HCT116 (cell line): ENCODE results near the gene TRAK1. TPM values are rescaled to one million over a fixed set of nuclear protein-coding genes. Genes with fewer than 3 reads are reported as not detected.

ENCODE experiments used
- ATAC-seq: fragments of 200-7000 bp; cut with Tn5 transposase; 2 replicates; pipeline ENCODE4 v1.9.1; 2020; ENCODE audit warnings: mild to moderate bottlenecking, moderate library complexity
- BruUV-seq: library from RNA; stranded (reverse); fragments of 400-500 nt; replicated peaks from 2 replicates; lab custom pipeline; 2021; lab: Mats Ljungman, UMichigan
- CTCF ChIA-PET: fragments of 300-600 bp; sonication (Branson Sonifier 250); formaldehyde crosslinking; loops from one replicate; lab custom pipeline; 2021; ENCODE audit warnings: antibody characterized with exemption; lab: Charles Lee
- POLR2A ChIA-PET: fragments of 300-600, 350-600 bp; sonication (Branson Sonifier 250); formaldehyde crosslinking; loops from one replicate; lab custom pipeline; 2021; ENCODE audit warnings: antibody characterized with exemption; lab: Charles Lee
- RAD21 ChIA-PET, 2 experiments: fragments of 300-600 bp; sonication (Branson Sonifier 250); formaldehyde crosslinking; loops; one replicate each; lab custom pipeline; 2023; ENCODE audit warnings: low total read pairs in 2 of 2; ENCODE audit not compliant: uncharacterized antibody in 2 of 2, unreplicated experiment in 2 of 2, low non-redundant PET in 1 of 2; lab: Charles Lee
- DNase-seq: peaks from one replicate; pipeline ENCODE4 v3.0.0-alpha.2; 2010; ENCODE audit warnings: low read depth, low spot score
- H2AFZ ChIP-seq: fragments of 200-600 bp; shearing (Covaris generic), sonication (generic); 2 replicates; pipeline ENCODE4 v1.6.1; 2017; ENCODE audit warnings: low read depth, mixed run types, mixed read lengths, antibody characterized with exemption, low read length; ENCODE audit not compliant: poor library complexity, severe bottlenecking
- H3K27ac ChIP-seq: 2 replicates; pipeline ENCODE4 v1.5.1; 2012; ENCODE audit warnings: low read depth, low read length
- H3K27me3 ChIP-seq: fragments of 200-600 bp; sonication (generic); 2 replicates; pipeline ENCODE4 v1.6.1; 2016; ENCODE audit warnings: mixed run types, low read length, mixed read lengths; ENCODE audit not compliant: insufficient read depth
- H3K36me3 ChIP-seq, 2 experiments: fragments of 200-500 bp in 1 of 2; fragments of 200-600 bp in 1 of 2; sonication (Bioruptor generic) in 1 of 2; sonication (generic) in 1 of 2; 2 replicates each; pipeline versions ENCODE4 v1.5.1 to v1.6.1; 2014 to 2016; ENCODE audit warnings: low read length in 2 of 2, inconsistent platforms in 1 of 2, mixed read lengths in 1 of 2, mixed run types in 1 of 2; ENCODE audit not compliant: insufficient read depth in 2 of 2, control insufficient read depth in 1 of 2
- H3K4me1 ChIP-seq, 2 experiments: fragments of 200-600 bp in 1 of 2; sonication (generic) in 1 of 2; 2 replicates each; pipeline versions ENCODE4 v1.5.1 to v1.6.1; 2012 to 2017; ENCODE audit warnings: low read length in 2 of 2, inconsistent platforms in 1 of 2, mild to moderate bottlenecking in 1 of 2, mixed read lengths in 1 of 2, mixed run types in 1 of 2, moderate library complexity in 1 of 2; ENCODE audit not compliant: insufficient read depth in 2 of 2, control insufficient read depth in 1 of 2
- H3K4me2 ChIP-seq: fragments of 200-600 bp; sonication (generic); 2 replicates; pipeline ENCODE4 v1.6.1; 2017; ENCODE audit warnings: mixed run types, low read length, mixed read lengths
- H3K4me3 ChIP-seq, 2 experiments: fragments of 200-600 bp in 1 of 2; sonication (generic) in 1 of 2; replicated peaks in 1 of 2; 2 replicates each; pipeline ENCODE4 v1.5.1; 2011 to 2016; ENCODE audit warnings: low read length in 2 of 2, control low read depth in 1 of 2, low read depth in 1 of 2, mild to moderate bottlenecking in 1 of 2, mixed read lengths in 1 of 2, mixed run types in 1 of 2
- H3K79me2 ChIP-seq: fragments of 200-600 bp; sonication (generic); 2 replicates; pipeline ENCODE4 v1.6.1; 2017; ENCODE audit warnings: mild to moderate bottlenecking, mixed run types, low read length, moderate library complexity, mixed read lengths; ENCODE audit not compliant: insufficient read depth
- H3K9ac ChIP-seq: fragments of 200-600 bp; sonication (generic); 2 replicates; pipeline ENCODE4 v1.6.1; 2016; ENCODE audit warnings: low read length, mixed read lengths
- H3K9me2 ChIP-seq: fragments of 200-600 bp; sonication (generic), shearing (Covaris generic); 2 replicates; pipeline ENCODE4 v1.6.1; 2017; ENCODE audit warnings: mixed run types, mild to moderate bottlenecking, moderate library complexity; ENCODE audit not compliant: insufficient read depth
- H3K9me3 ChIP-seq, 2 experiments: fragments of 200-500 bp in 1 of 2; fragments of 200-600 bp in 1 of 2; sonication (Bioruptor generic) in 1 of 2; sonication (generic) in 1 of 2; 2 replicates each; pipeline ENCODE4 v1.6.1; 2014 to 2017; ENCODE audit warnings: low read length in 2 of 2, mixed read lengths in 2 of 2, inconsistent platforms in 1 of 2, low read depth in 1 of 2, mild to moderate bottlenecking in 1 of 2, mixed run types in 1 of 2, moderate library complexity in 1 of 2; ENCODE audit not compliant: control insufficient read depth in 1 of 2, insufficient read depth in 1 of 2
- H4K20me1 ChIP-seq: fragments of 200-600 bp; sonication (generic), shearing (Covaris generic); 2 replicates; pipeline ENCODE4 v1.6.1; 2017; ENCODE audit warnings: mixed run types, mild to moderate bottlenecking, moderate library complexity; ENCODE audit not compliant: insufficient read depth
- CBX3 ChIP-seq: IDR thresholded peaks from 2 replicates; pipeline ENCODE4 v1.6.1; 2012; ENCODE audit warnings: low read depth
- ELF1 ChIP-seq: IDR thresholded peaks from 2 replicates; pipeline ENCODE4 v1.6.1; 2012; ENCODE audit warnings: low read depth, borderline replicate concordance
- FOSL1 ChIP-seq: IDR thresholded peaks from 2 replicates; pipeline ENCODE4 v1.6.1; 2012; ENCODE audit warnings: low read depth
- JUND ChIP-seq: IDR thresholded peaks from 2 replicates; pipeline ENCODE4 v1.6.1; 2012
- POLR2AphosphoS5 ChIP-seq: IDR thresholded peaks from 2 replicates; pipeline ENCODE4 v1.6.1; 2011; ENCODE audit warnings: mild to moderate bottlenecking, low read depth, low read length, moderate library complexity
- RAD21 ChIP-seq: IDR thresholded peaks from 2 replicates; pipeline ENCODE4 v1.6.1; 2012; ENCODE audit warnings: low read depth, mild to moderate bottlenecking
- SIN3A ChIP-seq: IDR thresholded peaks from 2 replicates; pipeline ENCODE4 v1.6.1; 2012; ENCODE audit warnings: low read depth
- SP1 ChIP-seq: IDR thresholded peaks from 2 replicates; pipeline ENCODE4 v1.6.1; 2012; ENCODE audit warnings: low read depth
- SRF ChIP-seq: IDR thresholded peaks from 2 replicates; pipeline ENCODE4 v1.6.1; 2012; ENCODE audit warnings: low read depth
- TCF7L2 ChIP-seq: IDR thresholded peaks from 2 replicates; pipeline ENCODE4 v1.7.0; 2011; ENCODE audit warnings: borderline replicate concordance, inconsistent platforms; ENCODE audit not compliant: insufficient read depth, insufficient read length; ENCODE audit errors: extremely low read depth
- YY1 ChIP-seq: IDR thresholded peaks from 2 replicates; pipeline ENCODE4 v1.6.1; 2011; ENCODE audit warnings: low read length, low read depth, moderate library complexity, mild to moderate bottlenecking; ENCODE audit not compliant: insufficient replicate concordance; ENCODE audit errors: extremely low read depth
- ZFX ChIP-seq: fragments of 450-650 bp; IDR thresholded peaks from 2 replicates; pipeline ENCODE4 v1.6.1; 2017
- ZNF274 ChIP-seq: fragments of 200-500 bp; sonication (Bioruptor generic); IDR thresholded peaks from 2 replicates; pipeline ENCODE4 v1.6.1; 2014; ENCODE audit warnings: mild to moderate bottlenecking, low read depth, low read length, inconsistent platforms
- intact Hi-C: fragments of 100-400 bp; cut with micrococcal nuclease; formaldehyde crosslinking; loops from 2 replicates; pipeline ENCODE4 v1.10.0; 2022
- total RNA-seq: library from RNA; stranded (reverse); gene quantifications from one replicate; pipeline ENCODE4 v1.2.1, GENCODE V29; 2021; ENCODE audit not compliant: unreplicated experiment
- TF ChIP-seq, protein P1 (sequence below), 3 experiments: fragments of 200-600 bp in 1 of 3; sonication (generic) in 1 of 3; IDR thresholded peaks in 2 of 3; conservative IDR thresholded peaks in 1 of 3; 2 replicates each; pipeline ENCODE4 v1.5.1; 2012 to 2017; ENCODE audit warnings: low read depth in 2 of 3, low read length in 2 of 3, antibody characterized with exemption in 1 of 3, borderline replicate concordance in 1 of 3, control low read depth in 1 of 3, mild to moderate bottlenecking in 1 of 3, mixed read lengths in 1 of 3, mixed run types in 1 of 3, moderate library complexity in 1 of 3; ENCODE audit not compliant: insufficient read depth in 1 of 3
- TF ChIP-seq, protein P2 (sequence below): IDR thresholded peaks from 2 replicates; pipeline ENCODE4 v1.6.1; 2012
- TF ChIP-seq, protein P3 (sequence below): IDR thresholded peaks from 2 replicates; pipeline ENCODE4 v1.6.1; 2012; ENCODE audit warnings: low read depth

TRAK1 gene
- total RNA-seq, 1 experiment from 2014 or later: 25.9 TPM

DNA sequence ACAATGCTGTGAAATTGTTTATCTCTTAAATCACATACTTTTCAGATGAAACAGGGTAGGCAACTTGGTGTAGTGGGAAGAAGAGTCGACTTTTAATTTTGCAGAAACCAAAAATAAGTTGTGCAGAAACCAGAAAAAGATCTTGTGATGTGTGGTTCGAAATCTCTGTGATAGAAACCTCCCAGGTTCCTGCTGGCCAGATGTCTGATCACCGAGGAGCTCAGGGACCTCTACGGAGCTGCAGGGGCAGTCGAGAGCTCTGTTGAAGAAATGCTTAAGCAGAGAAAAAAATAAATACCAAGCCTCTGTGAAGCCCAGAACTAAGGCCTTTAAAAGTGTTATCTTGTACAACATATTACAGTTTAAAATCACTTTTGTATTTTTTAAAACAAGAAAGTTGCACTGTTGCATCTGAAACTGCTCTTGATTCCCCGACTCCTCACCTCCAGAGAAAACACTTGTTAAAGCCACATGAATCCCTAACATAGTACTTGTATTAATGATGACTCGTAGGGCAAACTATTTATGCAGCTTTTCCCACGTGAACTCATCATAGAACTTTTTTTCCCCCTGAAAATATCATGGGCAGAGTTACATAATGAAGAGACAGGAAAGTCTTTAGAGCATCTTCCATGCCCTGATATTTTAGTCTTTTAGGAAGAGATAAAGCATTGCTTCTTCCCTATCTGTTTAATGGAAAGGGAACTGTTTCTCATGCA, 123.6 kb downstream of the TRAK1 start (continued):
- TF ChIP-seq, protein P1, sequence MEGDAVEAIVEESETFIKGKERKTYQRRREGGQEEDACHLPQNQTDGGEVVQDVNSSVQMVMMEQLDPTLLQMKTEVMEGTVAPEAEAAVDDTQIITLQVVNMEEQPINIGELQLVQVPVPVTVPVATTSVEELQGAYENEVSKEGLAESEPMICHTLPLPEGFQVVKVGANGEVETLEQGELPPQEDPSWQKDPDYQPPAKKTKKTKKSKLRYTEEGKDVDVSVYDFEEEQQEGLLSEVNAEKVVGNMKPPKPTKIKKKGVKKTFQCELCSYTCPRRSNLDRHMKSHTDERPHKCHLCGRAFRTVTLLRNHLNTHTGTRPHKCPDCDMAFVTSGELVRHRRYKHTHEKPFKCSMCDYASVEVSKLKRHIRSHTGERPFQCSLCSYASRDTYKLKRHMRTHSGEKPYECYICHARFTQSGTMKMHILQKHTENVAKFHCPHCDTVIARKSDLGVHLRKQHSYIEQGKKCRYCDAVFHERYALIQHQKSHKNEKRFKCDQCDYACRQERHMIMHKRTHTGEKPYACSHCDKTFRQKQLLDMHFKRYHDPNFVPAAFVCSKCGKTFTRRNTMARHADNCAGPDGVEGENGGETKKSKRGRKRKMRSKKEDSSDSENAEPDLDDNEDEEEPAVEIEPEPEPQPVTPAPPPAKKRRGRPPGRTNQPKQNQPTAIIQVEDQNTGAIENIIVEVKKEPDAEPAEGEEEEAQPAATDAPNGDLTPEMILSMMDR (IDR thresholded peaks at IDR 0.05 in 2 of 3, conservative IDR thresholded peaks at IDR 0.05 in 1 of 3; ENCODE audit: borderline replicate concordance in 1 of 3, insufficient read depth in 1 of 3, low read depth in 2 of 3, low read length in 2 of 3): no peak
- no peak for TF ChIP-seq ZFX
- TF ChIP-seq YY1: no peak
- TF ChIP-seq ZNF274: no peak
- no peak for TF ChIP-seq SIN3A
- no peak for TF ChIP-seq POLR2AphosphoS5
- no peak for TF ChIP-seq RAD21
- TF ChIP-seq CBX3: no peak
- TF ChIP-seq SP1: no peak

GRCh38 chr3:42216302-42216701, 125.1 kb downstream of the TRAK1 start:
- CTCF ChIA-PET: interaction anchor here (1.5 kb wide), 1 partner anchor 13 kb away, joined by 3 read pairs; no protein-coding TSS in a partner anchor
- H4K20me1 ChIP-seq: no peaks in the 10 kb centered on the region
- no TSS peak for BruUV-seq
- no peak overlapping the region for H3K27ac ChIP-seq
- POLR2A ChIA-PET: no interaction called here
- H3K4me2 ChIP-seq: no peak overlapping the region
- H3K9me3 ChIP-seq: no peaks in the 10 kb centered on the region
- H3K4me1 ChIP-seq: peaks cover 2 to 12% of the 10 kb centered on the region in 2 experiments; a peak in 2 of 4 replicates
- H3K79me2 ChIP-seq: no peaks in the 10 kb centered on the region
- peaks cover 0 to 4% of the 10 kb centered on the region in 2 experiments; a peak in 1 of 4 replicates for H3K36me3 ChIP-seq
- intact Hi-C loops: no loop called here
- H3K9me2 ChIP-seq: no peaks in the 10 kb centered on the region
- H2AFZ ChIP-seq: no peak overlapping the region
- RAD21 ChIA-PET: no interaction called here
- no peak overlapping the region for H3K4me3 ChIP-seq
- no peak for ATAC-seq
- H3K9ac ChIP-seq: no peak overlapping the region
- no peaks in the 10 kb centered on the region for H3K27me3 ChIP-seq
- no peak for DNase-seq
- TF ChIP-seq ELF1: no peak
- TF ChIP-seq, protein P2, sequence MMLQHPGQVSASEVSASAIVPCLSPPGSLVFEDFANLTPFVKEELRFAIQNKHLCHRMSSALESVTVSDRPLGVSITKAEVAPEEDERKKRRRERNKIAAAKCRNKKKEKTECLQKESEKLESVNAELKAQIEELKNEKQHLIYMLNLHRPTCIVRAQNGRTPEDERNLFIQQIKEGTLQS: no peak
- no peak for TF ChIP-seq FOSL1
- no peak for TF ChIP-seq SRF
- TF ChIP-seq CBX3: no peak
- TF ChIP-seq, protein P1 (IDR thresholded peaks at IDR 0.05 in 2 of 3, conservative IDR thresholded peaks at IDR 0.05 in 1 of 3; ENCODE audit: borderline replicate concordance in 1 of 3, insufficient read depth in 1 of 3, low read depth in 2 of 3, low read length in 2 of 3): no peak
- TF ChIP-seq POLR2AphosphoS5: no peak
- no peak for TF ChIP-seq RAD21
- TF ChIP-seq SP1: no peak
- no peak for TF ChIP-seq JUND
- no peak for TF ChIP-seq ZNF274
- TF ChIP-seq, protein P3, sequence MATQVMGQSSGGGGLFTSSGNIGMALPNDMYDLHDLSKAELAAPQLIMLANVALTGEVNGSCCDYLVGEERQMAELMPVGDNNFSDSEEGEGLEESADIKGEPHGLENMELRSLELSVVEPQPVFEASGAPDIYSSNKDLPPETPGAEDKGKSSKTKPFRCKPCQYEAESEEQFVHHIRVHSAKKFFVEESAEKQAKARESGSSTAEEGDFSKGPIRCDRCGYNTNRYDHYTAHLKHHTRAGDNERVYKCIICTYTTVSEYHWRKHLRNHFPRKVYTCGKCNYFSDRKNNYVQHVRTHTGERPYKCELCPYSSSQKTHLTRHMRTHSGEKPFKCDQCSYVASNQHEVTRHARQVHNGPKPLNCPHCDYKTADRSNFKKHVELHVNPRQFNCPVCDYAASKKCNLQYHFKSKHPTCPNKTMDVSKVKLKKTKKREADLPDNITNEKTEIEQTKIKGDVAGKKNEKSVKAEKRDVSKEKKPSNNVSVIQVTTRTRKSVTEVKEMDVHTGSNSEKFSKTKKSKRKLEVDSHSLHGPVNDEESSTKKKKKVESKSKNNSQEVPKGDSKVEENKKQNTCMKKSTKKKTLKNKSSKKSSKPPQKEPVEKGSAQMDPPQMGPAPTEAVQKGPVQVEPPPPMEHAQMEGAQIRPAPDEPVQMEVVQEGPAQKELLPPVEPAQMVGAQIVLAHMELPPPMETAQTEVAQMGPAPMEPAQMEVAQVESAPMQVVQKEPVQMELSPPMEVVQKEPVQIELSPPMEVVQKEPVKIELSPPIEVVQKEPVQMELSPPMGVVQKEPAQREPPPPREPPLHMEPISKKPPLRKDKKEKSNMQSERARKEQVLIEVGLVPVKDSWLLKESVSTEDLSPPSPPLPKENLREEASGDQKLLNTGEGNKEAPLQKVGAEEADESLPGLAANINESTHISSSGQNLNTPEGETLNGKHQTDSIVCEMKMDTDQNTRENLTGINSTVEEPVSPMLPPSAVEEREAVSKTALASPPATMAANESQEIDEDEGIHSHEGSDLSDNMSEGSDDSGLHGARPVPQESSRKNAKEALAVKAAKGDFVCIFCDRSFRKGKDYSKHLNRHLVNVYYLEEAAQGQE: no peak
- no peak for TF ChIP-seq TCF7L2
